Vagina (tissue), 2 donors: ENCODE results near the gene SPO11. TPM values are rescaled to one million over a fixed set of nuclear protein-coding genes. Genes with fewer than 3 reads are reported as not detected.

ENCODE experiments used
- DNase-seq, 2 donors: peaks; one replicate each; pipeline ENCODE4 v3.0.0-alpha.2; 2017; ENCODE audit errors: extremely low spot score in 2 of 2
- H3K27ac ChIP-seq: fragments of 200-600 bp; sonication (generic); one replicate; pipeline ENCODE4 v1.5.1; 2019
- H3K27me3 ChIP-seq: fragments of 200-600 bp; sonication (generic); one replicate; pipeline ENCODE4 v1.5.1; 2019
- H3K36me3 ChIP-seq, 2 donors: fragments of 200-600 bp; sonication (generic); one replicate each; pipeline ENCODE4 v1.5.1; 2017 to 2019
- H3K4me1 ChIP-seq: fragments of 200-600 bp; sonication (generic); one replicate; pipeline ENCODE4 v1.5.1; 2019
- H3K4me3 ChIP-seq, 2 donors: fragments of 200-600 bp; sonication (generic); 1 replicate in 1 of 2; 2 replicates in 1 of 2; pipeline ENCODE4 v1.5.1; 2016 to 2019
- H3K9me3 ChIP-seq: fragments of 200-600 bp; sonication (generic); one replicate; pipeline ENCODE4 v1.5.1; 2019
- POLR2A ChIP-seq, 2 donors: fragments of 450-650 bp; IDR thresholded peaks; one replicate each; pipeline ENCODE4 v1.6.1; 2017; ENCODE audit warnings: antibody characterized with exemption in 2 of 2, mild to moderate bottlenecking in 2 of 2, moderate library complexity in 2 of 2
- POLR2AphosphoS5 ChIP-seq, 2 donors: sonication (generic); formaldehyde crosslinking; IDR thresholded peaks; one replicate each; pipeline ENCODE4 v1.9.0; 2017; ENCODE audit warnings: antibody characterized with exemption in 2 of 2, mild to moderate bottlenecking in 2 of 2, low read depth in 1 of 2; ENCODE audit not compliant: insufficient read depth in 1 of 2
- intact Hi-C: fragments of 100-400 bp; cut with DNase I; formaldehyde crosslinking; loops from one replicate; pipeline ENCODE4 v1.15.1; 2023
- total RNA-seq: library from RNA; depleted of rRNA; stranded (reverse); fragments of >200 nt; gene quantifications from one replicate; pipeline ENCODE4 v1.2.3, GENCODE V29; 2016
- TF ChIP-seq, protein P1 (sequence below), 3 experiments: fragments of 450-650 bp in 2 of 3; fragments of 200-600 bp in 1 of 3; sonication (generic) in 1 of 3; IDR thresholded peaks; one replicate each; pipeline ENCODE4 v1.5.1; 2017 to 2019; ENCODE audit warnings: antibody characterized with exemption in 3 of 3, mild to moderate bottlenecking in 2 of 3, moderate library complexity in 2 of 3

The SPO11 gene
- total RNA-seq, 1 donor from 2014 or later = not detected

DNA sequence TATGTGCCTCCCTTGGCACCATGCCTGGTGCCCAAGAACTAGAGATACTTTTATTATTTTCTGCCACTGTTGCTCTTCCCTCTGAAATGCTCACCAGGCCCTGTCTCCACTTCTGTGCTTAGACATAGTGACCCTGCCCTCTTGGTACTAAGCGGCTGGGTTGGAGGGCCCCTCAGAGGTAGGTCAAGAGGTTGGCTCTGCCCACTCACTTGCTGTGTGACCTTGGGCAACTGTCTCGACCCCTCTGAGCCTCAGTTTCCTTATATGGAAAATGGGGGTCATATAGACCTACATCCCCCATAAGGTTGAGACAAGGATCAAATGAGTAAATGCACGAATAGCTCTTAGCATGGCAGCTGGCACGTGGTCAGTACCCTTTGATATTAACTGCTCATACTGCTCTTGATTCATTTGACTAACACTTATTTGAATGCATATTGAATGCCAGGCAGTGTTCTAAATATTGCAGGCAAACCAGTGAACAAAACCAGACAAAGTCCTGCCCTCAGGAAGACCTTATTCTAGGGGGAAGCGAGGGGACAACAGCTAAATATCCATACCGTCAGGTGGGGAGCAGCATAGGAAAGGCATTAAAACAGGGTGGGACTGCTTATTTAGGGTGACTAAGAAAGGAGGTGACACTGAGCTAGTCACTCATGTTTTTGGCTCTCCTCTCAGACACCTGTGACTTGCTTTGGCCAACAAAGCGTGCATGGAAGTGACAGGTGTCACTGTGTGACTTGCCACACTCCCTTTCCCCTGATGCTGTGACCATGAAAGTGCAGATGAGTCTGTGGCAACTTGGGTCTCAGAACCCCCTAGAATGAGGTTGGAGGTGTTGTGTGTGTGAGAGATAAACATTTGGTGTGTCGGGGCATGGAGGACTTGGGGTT, 14.3 kb upstream of the SPO11 start:
- Histone ChIP-seq H3K27me3 (no peaks in the 10 kb centered on the region), H3K36me3 (no peaks in the 10 kb centered on the region), H3K4me3 (no peak overlapping the region), H3K27ac (no peak overlapping the region), H3K9me3 (no peaks in the 10 kb centered on the region), H3K4me1 (peaks cover 28% of the 10 kb centered on the region)
- intact Hi-C loops = no loop called here
- TF ChIP-seq, protein P1, sequence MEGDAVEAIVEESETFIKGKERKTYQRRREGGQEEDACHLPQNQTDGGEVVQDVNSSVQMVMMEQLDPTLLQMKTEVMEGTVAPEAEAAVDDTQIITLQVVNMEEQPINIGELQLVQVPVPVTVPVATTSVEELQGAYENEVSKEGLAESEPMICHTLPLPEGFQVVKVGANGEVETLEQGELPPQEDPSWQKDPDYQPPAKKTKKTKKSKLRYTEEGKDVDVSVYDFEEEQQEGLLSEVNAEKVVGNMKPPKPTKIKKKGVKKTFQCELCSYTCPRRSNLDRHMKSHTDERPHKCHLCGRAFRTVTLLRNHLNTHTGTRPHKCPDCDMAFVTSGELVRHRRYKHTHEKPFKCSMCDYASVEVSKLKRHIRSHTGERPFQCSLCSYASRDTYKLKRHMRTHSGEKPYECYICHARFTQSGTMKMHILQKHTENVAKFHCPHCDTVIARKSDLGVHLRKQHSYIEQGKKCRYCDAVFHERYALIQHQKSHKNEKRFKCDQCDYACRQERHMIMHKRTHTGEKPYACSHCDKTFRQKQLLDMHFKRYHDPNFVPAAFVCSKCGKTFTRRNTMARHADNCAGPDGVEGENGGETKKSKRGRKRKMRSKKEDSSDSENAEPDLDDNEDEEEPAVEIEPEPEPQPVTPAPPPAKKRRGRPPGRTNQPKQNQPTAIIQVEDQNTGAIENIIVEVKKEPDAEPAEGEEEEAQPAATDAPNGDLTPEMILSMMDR (IDR thresholded peaks at IDR 0.05) = no peak
- no peak for TF ChIP-seq POLR2A (IDR thresholded peaks at IDR 0.05)
- no peak for TF ChIP-seq POLR2AphosphoS5 (IDR thresholded peaks at IDR 0.05; ENCODE audit: insufficient read depth in 1 of 2, low read depth in 1 of 2)
- DNase-seq = no peak

DNA sequence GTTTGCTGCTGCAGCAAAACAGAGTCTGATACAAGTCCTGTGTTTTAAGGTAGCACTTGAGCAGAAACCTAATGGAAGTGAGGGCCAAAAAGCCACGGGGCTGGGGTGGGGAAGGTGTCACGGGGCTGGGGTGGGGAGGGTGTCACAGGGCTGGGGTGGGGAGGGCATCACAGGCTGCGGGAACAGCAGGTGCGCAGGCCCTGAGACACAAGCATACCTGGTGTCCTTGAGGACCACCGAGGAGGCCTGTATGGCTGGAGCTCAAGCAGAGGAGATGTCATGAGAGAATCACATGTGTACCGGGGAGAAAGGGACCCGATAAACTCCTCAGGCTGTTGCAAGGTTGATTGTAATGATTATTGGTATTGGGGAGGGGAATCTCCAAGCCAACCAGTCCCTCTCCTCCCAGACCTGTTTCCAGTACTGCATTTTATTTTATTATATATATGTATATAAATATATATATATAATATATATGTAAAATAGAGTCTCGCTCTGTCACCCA, 13.6 kb upstream of the SPO11 start:
- no peak for DNase-seq
- Histone ChIP-seq H3K27me3 (no peaks in the 10 kb centered on the region), H3K27ac (no peak overlapping the region), H3K4me1 (peaks cover 28% of the 10 kb centered on the region), H3K36me3 (no peaks in the 10 kb centered on the region), H3K9me3 (no peaks in the 10 kb centered on the region), H3K4me3 (no peak overlapping the region)
- intact Hi-C loops = no loop called here
- TF ChIP-seq POLR2A (IDR thresholded peaks at IDR 0.05) = no peak
- TF ChIP-seq, protein P1 (IDR thresholded peaks at IDR 0.05) = no peak
- TF ChIP-seq POLR2AphosphoS5 (IDR thresholded peaks at IDR 0.05; ENCODE audit: insufficient read depth in 1 of 2, low read depth in 1 of 2) = no peak

DNA sequence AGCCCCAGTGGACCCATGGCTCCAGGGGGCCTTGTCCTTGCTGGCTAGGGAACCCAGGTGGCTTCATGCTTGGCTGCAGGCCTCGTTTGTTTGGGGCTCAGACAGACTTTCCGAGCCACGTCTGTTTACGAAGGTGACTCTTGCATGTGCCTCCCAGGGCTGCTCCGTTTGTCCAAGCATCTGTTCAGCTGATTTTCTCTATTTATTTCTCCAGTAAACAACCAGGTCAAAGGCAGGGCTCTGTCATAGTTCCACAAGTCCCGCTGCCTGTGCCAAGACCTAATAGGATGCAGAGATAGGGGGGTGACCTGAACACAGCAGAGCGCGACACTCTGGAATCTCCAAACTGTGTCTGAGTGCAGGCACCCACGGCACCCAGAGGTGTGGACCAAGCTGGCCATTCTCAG, 12.8 kb upstream of the SPO11 start:
- Histone ChIP-seq H3K27me3 (no peaks in the 10 kb centered on the region), H3K27ac (no peak overlapping the region), H3K4me3 (no peak overlapping the region), H3K4me1 (peaks cover 28% of the 10 kb centered on the region), H3K36me3 (no peaks in the 10 kb centered on the region), H3K9me3 (no peaks in the 10 kb centered on the region)
- no peak for DNase-seq
- intact Hi-C loops = no loop called here
- TF ChIP-seq, protein P1 (IDR thresholded peaks at IDR 0.05) = no peak
- no peak for TF ChIP-seq POLR2A (IDR thresholded peaks at IDR 0.05)
- TF ChIP-seq POLR2AphosphoS5 (IDR thresholded peaks at IDR 0.05; ENCODE audit: insufficient read depth in 1 of 2, low read depth in 1 of 2) = no peak

DNA sequence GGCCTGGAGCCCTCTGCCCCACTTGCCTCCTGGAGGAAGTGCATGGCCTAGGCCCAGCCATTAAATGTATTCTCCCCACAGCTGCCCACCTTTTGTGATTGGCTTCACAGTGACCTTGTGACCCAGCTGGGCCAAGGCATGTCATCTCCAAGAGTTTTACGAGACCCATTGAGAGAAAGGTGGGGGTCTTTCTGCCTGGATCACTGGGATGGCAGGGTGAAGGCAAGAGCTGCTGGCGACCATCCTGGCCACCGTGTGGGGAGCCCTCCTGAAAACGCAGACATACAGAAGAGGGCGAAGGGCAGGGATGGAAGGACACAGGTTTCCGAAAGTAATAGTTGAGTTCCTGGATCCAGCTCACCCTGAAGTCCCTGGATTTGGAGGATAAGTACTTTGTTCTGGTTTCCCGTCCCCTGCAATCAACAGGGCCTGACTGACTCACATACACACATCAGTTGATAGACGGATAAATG, 12.3 kb upstream of the SPO11 start:
- H3K27ac ChIP-seq = no peak overlapping the region
- no peaks in the 10 kb centered on the region for H3K27me3 ChIP-seq
- peaks cover 29% of the 10 kb centered on the region for H3K4me1 ChIP-seq
- no peaks in the 10 kb centered on the region for H3K36me3 ChIP-seq
- DNase-seq = no peak
- intact Hi-C loops = no loop called here
- no peak overlapping the region for H3K4me3 ChIP-seq
- TF ChIP-seq POLR2A (IDR thresholded peaks at IDR 0.05) = no peak
- TF ChIP-seq, protein P1 (IDR thresholded peaks at IDR 0.05) = no peak
- no peaks in the 10 kb centered on the region for H3K9me3 ChIP-seq
